Mucosa of descending colon (tissue), 3 donors: ENCODE data around the gene ZNF33B. TPM values are rescaled to one million over a fixed set of nuclear protein-coding genes. Genes with fewer than 3 reads are reported as not detected.
"Not testable (repeated sequence)": the region's sequence is repeated elsewhere in the genome, so short reads cannot be mapped to it uniquely, and the experiment has no call there.

ENCODE experiments used
- ATAC-seq: fragments of 200-7000 bp; cut with Tn5 transposase; one replicate; pipeline ENCODE4 v1.9.1; 2020; ENCODE audit warnings: mild to moderate bottlenecking, moderate library complexity
- DNase-seq, 3 donors: peaks; one replicate each; pipeline ENCODE4 v3.0.0-alpha.2; 2020
- H3K36me3 ChIP-seq: fragments of 200-600 bp; one replicate; pipeline ENCODE4 v1.8.0; 2021; ENCODE audit warnings: low read depth, mild to moderate bottlenecking
- H3K4me1 ChIP-seq: fragments of 200-600 bp; one replicate; pipeline ENCODE4 v1.8.0; 2021; ENCODE audit warnings: low read depth, mild to moderate bottlenecking
- H3K4me3 ChIP-seq: fragments of 200-600 bp; one replicate; pipeline ENCODE4 v1.8.0; 2021; ENCODE audit warnings: mild to moderate bottlenecking
- H3K9me3 ChIP-seq: fragments of 200-600 bp; one replicate; pipeline ENCODE4 v1.8.0; 2021; ENCODE audit warnings: mild to moderate bottlenecking
- CTCF ChIP-seq: fragments of 200-600 bp; IDR thresholded peaks from one replicate; pipeline ENCODE4 v1.8.0; 2022; ENCODE audit warnings: antibody characterized with exemption, mild to moderate bottlenecking
- intact Hi-C, 2 donors: fragments of 100-400 bp; cut with DNase I in 1 of 2; cut with micrococcal nuclease in 1 of 2; formaldehyde crosslinking; loops; one replicate each; pipeline versions ENCODE4 v1.11.0 to v1.11.1; 2022; cut with DNase I, micrococcal nuclease
- long read RNA-seq, 2 donors: library from polyadenylated mRNA; unstranded; transcript quantifications; one replicate each; pipeline ENCODE4 v2.0.0, GENCODE V29; 2019 to 2021
- total RNA-seq, 3 donors: library from RNA; stranded (reverse); fragmentation: NEBNext Ultra II Directional in 2 of 3; extraction: Animal tissue kit (Norgen Biotek cat#: 25700) in 2 of 3; gene quantifications; one replicate each; pipeline versions ENCODE4 v1.2.1 to v1.2.4, GENCODE V29; 2021 to 2023
- donor health status: DM: no; HTN: no; CAD: no; lungs with moderate emphysema.
- donor health status: DM: no; HTN: no; CAD: no.
- donor health status: DM: no; HTN: yes; CAD: no.

ZNF33B gene
- 10 to 100 TPM; 22.2 to 36.7 (median 28.2) TPM for total RNA-seq
- long read RNA-seq, donor 1, partial matches to known transcripts: 1 of 13 reads
- long read RNA-seq, donor 1, other reads (novel, unspliced or antisense): 12 of 13 reads
- long read RNA-seq, donor 2, partial matches to known transcripts: 0 of 12 reads
- long read RNA-seq, donor 2, other reads (novel, unspliced or antisense): 8 of 12 reads

GRCh38 chr10:42638055-42638820, at the start of gene ZNF33B:
Gene ZNF33B, minus strand, starts transcription at chr10:42638570. Its CDS starts 1,642 bp downstream, at chr10:42636928.
- TF ChIP-seq CTCF: no peak
- ATAC-seq: peak; percentile 94
- Histone ChIP-seq H3K9me3 (no peaks in the 10 kb centered on the region), H3K4me3 (peak within 1 kb of the TSS; percentile 37), H3K4me1 (peaks cover 19% of the 10 kb centered on the region), H3K36me3 (no peaks in the 10 kb centered on the region)
- intact Hi-C loops: no loop called here
- DNase-seq: peak; percentile 97 to 99 (median 98)

- no peaks in the 10 kb centered on the region for H3K9me3 ChIP-seq
- intact Hi-C loops: no loop called here
- no peaks in the 10 kb centered on the region for H3K4me1 ChIP-seq
- H3K4me3 ChIP-seq: no peak overlapping the region
- no peaks in the 10 kb centered on the region for H3K36me3 ChIP-seq
- no peak for ATAC-seq
- no peak for TF ChIP-seq CTCF
- no peak for DNase-seq
Measured at GRCh38 chr10:42684517-42684916, 46.1 kb upstream of the ZNF33B start.

GRCh38 chr10:42680267-42680666, 41.9 kb upstream of the ZNF33B start:
- intact Hi-C loops: no loop called here
- ATAC-seq: no peak
- H3K36me3 ChIP-seq: no peaks in the 10 kb centered on the region
- H3K9me3 ChIP-seq: no peaks in the 10 kb centered on the region
- no peak for TF ChIP-seq CTCF
- no peak overlapping the region for H3K4me3 ChIP-seq
- H3K4me1 ChIP-seq: no peaks in the 10 kb centered on the region
- DNase-seq: no peak

- H3K4me1 ChIP-seq, H3K36me3 ChIP-seq, H3K9me3 ChIP-seq, ATAC-seq, H3K4me3 ChIP-seq, intact Hi-C loops: not testable (repeated sequence)
- peak; percentile 24 to 47 (median 47) for DNase-seq
Measured at GRCh38 chr10:42665181-42665979, 27.0 kb upstream of the ZNF33B start.

GRCh38 chr10:42654419-42654818, 16.0 kb upstream of the ZNF33B start:
- TF ChIP-seq CTCF: no peak
- Histone ChIP-seq H3K4me1 (no peaks in the 10 kb centered on the region), H3K36me3 (no peaks in the 10 kb centered on the region), H3K4me3 (no peak overlapping the region), H3K9me3 (no peaks in the 10 kb centered on the region)
- ATAC-seq (no peak), DNase-seq (no peak)
- intact Hi-C loops: no loop called here

- H3K9me3 ChIP-seq: no peaks in the 10 kb centered on the region
- ATAC-seq (no peak), DNase-seq (no peak)
- no peaks in the 10 kb centered on the region for H3K36me3 ChIP-seq
- TF ChIP-seq CTCF: no peak
- intact Hi-C loops: no loop called here
- no peaks in the 10 kb centered on the region for H3K4me1 ChIP-seq
- no peak overlapping the region for H3K4me3 ChIP-seq
Measured at GRCh38 chr10:42652858-42653257, 14.5 kb upstream of the ZNF33B start.
